NCI-H748 (cell line): ENCODE data around the gene MRPL54.

Source experiments
- DNase-seq: peaks from one replicate; lab custom pipeline; 2025; ENCODE audit not compliant: unreplicated experiment; lab: John Stamatoyannopoulos, UW

Gene MRPL54

GRCh38 chr19:3783660-3784584, 21.4 kb downstream of the MRPL54 start:
- peak; percentile 42 for DNase-seq

- DNase-seq: no peak
These were observed 22.3 kb downstream of the MRPL54 start for GRCh38 chr19:3784607-3785450.

GRCh38 chr19:3785451-3785937, 23.0 kb downstream of the MRPL54 start:
- peak; percentile 33 for DNase-seq

- peak; percentile 15 for DNase-seq
These were observed 23.7 kb downstream of the MRPL54 start, which contains the start of gene MATK for GRCh38 chr19:3785938-3786824. MATK (minus strand) TSS chr19:3786381; CDS start chr19:3785135, 1,246 bp downstream.

GRCh38 chr19:3788996-3789778, 26.7 kb downstream of the MRPL54 start:
- DNase-seq: no peak

GRCh38 chr19:3790209-3790734, 27.8 kb downstream of the MRPL54 start:
- no peak for DNase-seq

- DNase-seq: no peak
These were observed 28.5 kb downstream of the MRPL54 start for GRCh38 chr19:3790941-3791340.

GRCh38 chr19:3792114-3792513, 29.6 kb downstream of the MRPL54 start:
- DNase-seq: no peak

- no peak for DNase-seq
These were observed 31.3 kb downstream of the MRPL54 start for GRCh38 chr19:3793799-3794198.

- no peak for DNase-seq
These were observed 33.9 kb downstream of the MRPL54 start for GRCh38 chr19:3796358-3796757.

- DNase-seq: no peak
These were observed 35.7 kb downstream of the MRPL54 start for GRCh38 chr19:3798137-3798536.

GRCh38 chr19:3800996-3801395, 38.5 kb downstream of the MRPL54 start:
- no peak for DNase-seq

GRCh38 chr19:3801412-3802096, 39.1 kb downstream of the MRPL54 start:
- DNase-seq: peak; percentile 74

- DNase-seq: no peak
These were observed 40.8 kb downstream of the MRPL54 start for GRCh38 chr19:3803114-3803888.

- no peak for DNase-seq
These were observed 41.5 kb downstream of the MRPL54 start for GRCh38 chr19:3803986-3804385.

GRCh38 chr19:3804429-3804828, 41.9 kb downstream of the MRPL54 start:
- no peak for DNase-seq

GRCh38 chr19:3805859-3806258, 43.4 kb downstream of the MRPL54 start:
- no peak for DNase-seq

GRCh38 chr19:3807131-3807480, 44.6 kb downstream of the MRPL54 start:
- DNase-seq: no peak
